ENCODE data around the gene DXO. TPM values are rescaled to one million over a fixed set of nuclear protein-coding genes. Genes with fewer than 3 reads are reported as not detected.

Gene DXO
- total and polyA plus RNA-seq, 2 of the 13 experiments (the other 11 are each of a cell fraction or from before 2014, with no cell fraction given), result 18.6 to 26.2 TPM

DNA sequence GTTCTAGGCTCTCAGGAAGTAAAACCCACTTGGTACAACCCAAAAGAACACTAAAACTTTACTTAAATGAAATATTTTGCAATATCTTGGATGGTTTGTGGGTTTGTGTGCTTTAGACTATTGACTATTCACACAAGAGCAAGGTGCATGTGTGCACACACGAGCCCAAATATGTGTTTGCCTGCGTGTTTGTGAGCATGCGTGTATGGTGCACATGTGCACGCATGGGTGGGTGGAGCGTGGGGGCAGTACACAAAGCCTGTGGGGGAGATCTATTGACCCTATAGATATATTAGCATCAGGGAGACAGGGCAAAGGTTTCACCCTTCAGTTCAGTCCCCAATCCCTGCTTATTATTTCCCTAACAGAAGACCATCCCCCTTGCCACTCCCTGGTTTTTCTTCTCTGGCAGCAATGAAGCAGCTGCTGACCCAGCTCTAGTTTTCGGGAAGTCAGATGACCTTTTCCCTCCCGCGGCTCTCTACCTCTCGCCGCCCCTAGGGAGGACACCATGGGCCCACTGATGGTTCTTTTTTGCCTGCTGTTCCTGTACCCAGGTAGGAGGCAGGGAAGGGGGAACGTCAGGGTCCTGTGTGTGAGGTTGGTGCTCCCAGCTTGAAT lies 44.6 kb downstream of the DXO start, which contains the start of gene C2 (continued):
- TF ChIP-seq, protein P1, sequence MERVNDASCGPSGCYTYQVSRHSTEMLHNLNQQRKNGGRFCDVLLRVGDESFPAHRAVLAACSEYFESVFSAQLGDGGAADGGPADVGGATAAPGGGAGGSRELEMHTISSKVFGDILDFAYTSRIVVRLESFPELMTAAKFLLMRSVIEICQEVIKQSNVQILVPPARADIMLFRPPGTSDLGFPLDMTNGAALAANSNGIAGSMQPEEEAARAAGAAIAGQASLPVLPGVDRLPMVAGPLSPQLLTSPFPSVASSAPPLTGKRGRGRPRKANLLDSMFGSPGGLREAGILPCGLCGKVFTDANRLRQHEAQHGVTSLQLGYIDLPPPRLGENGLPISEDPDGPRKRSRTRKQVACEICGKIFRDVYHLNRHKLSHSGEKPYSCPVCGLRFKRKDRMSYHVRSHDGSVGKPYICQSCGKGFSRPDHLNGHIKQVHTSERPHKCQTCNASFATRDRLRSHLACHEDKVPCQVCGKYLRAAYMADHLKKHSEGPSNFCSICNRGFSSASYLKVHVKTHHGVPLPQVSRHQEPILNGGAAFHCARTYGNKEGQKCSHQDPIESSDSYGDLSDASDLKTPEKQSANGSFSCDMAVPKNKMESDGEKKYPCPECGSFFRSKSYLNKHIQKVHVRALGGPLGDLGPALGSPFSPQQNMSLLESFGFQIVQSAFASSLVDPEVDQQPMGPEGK (CRISPR knock-in tag; IDR thresholded peaks at IDR 0.05), result peak; percentile 97
- TF ChIP-seq KMT2A (CRISPR knock-in tag; IDR thresholded peaks at IDR 0.05) (peak; percentile 33; the same call in 1 of the 2 replicates), CBX2 (IDR thresholded peaks at IDR 0.05; ENCODE audit: low read depth, low read length) (no peak), CBX2 (CRISPR knock-in tag; IDR thresholded peaks at IDR 0.05; ENCODE audit: low read depth) (0 out of 2 replicates have a peak, but pooled peaks have one; percentile 74), ZUFSP (CRISPR knock-in tag; IDR thresholded peaks at IDR 0.05; ENCODE audit: borderline replicate concordance) (no peak), ZBTB49 (CRISPR knock-in tag; IDR thresholded peaks at IDR 0.05; ENCODE audit: borderline replicate concordance) (no peak), NFYB (CRISPR knock-in tag; IDR thresholded peaks at IDR 0.05) (no peak), PHF8 (CRISPR knock-in tag; IDR thresholded peaks at IDR 0.05) (peak; percentile 47; the same call in 1 of the 2 replicates), ZNF782 (CRISPR knock-in tag; IDR thresholded peaks at IDR 0.05; ENCODE audit: borderline replicate concordance) (no peak)
- TF ChIP-seq, protein P2, sequence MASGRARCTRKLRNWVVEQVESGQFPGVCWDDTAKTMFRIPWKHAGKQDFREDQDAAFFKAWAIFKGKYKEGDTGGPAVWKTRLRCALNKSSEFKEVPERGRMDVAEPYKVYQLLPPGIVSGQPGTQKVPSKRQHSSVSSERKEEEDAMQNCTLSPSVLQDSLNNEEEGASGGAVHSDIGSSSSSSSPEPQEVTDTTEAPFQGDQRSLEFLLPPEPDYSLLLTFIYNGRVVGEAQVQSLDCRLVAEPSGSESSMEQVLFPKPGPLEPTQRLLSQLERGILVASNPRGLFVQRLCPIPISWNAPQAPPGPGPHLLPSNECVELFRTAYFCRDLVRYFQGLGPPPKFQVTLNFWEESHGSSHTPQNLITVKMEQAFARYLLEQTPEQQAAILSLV (CRISPR knock-in tag; IDR thresholded peaks at IDR 0.05; ENCODE audit: borderline replicate concordance), result 0 out of 2 replicates have a peak, but pooled peaks have one; percentile 67
- TF ChIP-seq, protein P3, sequence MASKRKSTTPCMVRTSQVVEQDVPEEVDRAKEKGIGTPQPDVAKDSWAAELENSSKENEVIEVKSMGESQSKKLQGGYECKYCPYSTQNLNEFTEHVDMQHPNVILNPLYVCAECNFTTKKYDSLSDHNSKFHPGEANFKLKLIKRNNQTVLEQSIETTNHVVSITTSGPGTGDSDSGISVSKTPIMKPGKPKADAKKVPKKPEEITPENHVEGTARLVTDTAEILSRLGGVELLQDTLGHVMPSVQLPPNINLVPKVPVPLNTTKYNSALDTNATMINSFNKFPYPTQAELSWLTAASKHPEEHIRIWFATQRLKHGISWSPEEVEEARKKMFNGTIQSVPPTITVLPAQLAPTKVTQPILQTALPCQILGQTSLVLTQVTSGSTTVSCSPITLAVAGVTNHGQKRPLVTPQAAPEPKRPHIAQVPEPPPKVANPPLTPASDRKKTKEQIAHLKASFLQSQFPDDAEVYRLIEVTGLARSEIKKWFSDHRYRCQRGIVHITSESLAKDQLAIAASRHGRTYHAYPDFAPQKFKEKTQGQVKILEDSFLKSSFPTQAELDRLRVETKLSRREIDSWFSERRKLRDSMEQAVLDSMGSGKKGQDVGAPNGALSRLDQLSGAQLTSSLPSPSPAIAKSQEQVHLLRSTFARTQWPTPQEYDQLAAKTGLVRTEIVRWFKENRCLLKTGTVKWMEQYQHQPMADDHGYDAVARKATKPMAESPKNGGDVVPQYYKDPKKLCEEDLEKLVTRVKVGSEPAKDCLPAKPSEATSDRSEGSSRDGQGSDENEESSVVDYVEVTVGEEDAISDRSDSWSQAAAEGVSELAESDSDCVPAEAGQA (IDR thresholded peaks at IDR 0.05; ENCODE audit: low read depth), result peak; percentile 35; the same call in 1 of the 2 replicates
- TF ChIP-seq, protein P3 (CRISPR knock-in tag; IDR thresholded peaks at IDR 0.05; ENCODE audit: borderline replicate concordance), result no peak

All from HepG2 (cell line).